ENCODE data around the gene PA2G4. TPM values are rescaled to one million over a fixed set of nuclear protein-coding genes. Genes with fewer than 3 reads are reported as not detected.
A peak's percentile ranks its signal among the peaks of the same experiment; 100 is the strongest.

PA2G4 gene
- total and polyA plus RNA-seq, 2 of the 4 experiments (the other 2 are of a cell fraction) = 158 to 198 TPM

GRCh38 chr12:56115329-56115728 lies 11.0 kb downstream of the PA2G4 start:
- Histone ChIP-seq H3K4me1 (ENCODE audit: control insufficient read depth, insufficient read depth, low read length) (peaks cover 7% of the 10 kb centered on the region), H3K27me3 (ENCODE audit: control insufficient read depth, insufficient read depth, low read length) (no peaks in the 10 kb centered on the region), H3K23ac (ENCODE audit: low read depth, low read length) (peak overlapping the region; percentile 19; the same call in 1 of the 2 replicates), H3K9ac (ENCODE audit: low read depth, low read length) (no peak overlapping the region), H2AK5ac (ENCODE audit: low read depth, low read length) (peak overlapping the region; percentile 71; the same call in 1 of the 2 replicates), H4K91ac (ENCODE audit: insufficient read depth, low read depth, low read length) (peak overlapping the region; percentile 67; the same call in 1 of the 2 replicates), H4K8ac (ENCODE audit: low read depth in 2 of 2, low read length in 2 of 2) (peak overlapping the region; percentile 86 to 90), H3K4me2 (ENCODE audit: low read depth, low read length) (peak overlapping the region; percentile 71; the same call in 1 of the 2 replicates), H3K4me3 (ENCODE audit: insufficient read depth, low read depth, low read length) (peak overlapping the region; percentile 85; the same call in 1 of the 2 replicates), H3K56ac (ENCODE audit: extremely low read depth, insufficient read depth, low read length) (no peak overlapping the region), H3K79me1 (ENCODE audit: low read depth in 1 of 2, low read length in 2 of 2) (peaks cover 9 to 38% of the 10 kb centered on the region in 2 experiments; a peak in 3 of 4 replicates), H2BK20ac (ENCODE audit: low read depth, low read length) (no peak overlapping the region), H3K14ac (replicated peaks; ENCODE audit: low read depth, low read length) (peak overlapping the region; percentile 62), H4K5ac (ENCODE audit: low read depth, low read length) (peak overlapping the region; percentile 63), H3K9me3 (ENCODE audit: control insufficient read depth, insufficient read depth, low read length) (no peaks in the 10 kb centered on the region), H2BK15ac (ENCODE audit: low read depth, low read length) (no peak overlapping the region), H3K36me3 (ENCODE audit: control insufficient read depth, insufficient read depth, low read length) (peaks cover 24% of the 10 kb centered on the region), H4K20me1 (ENCODE audit: insufficient read depth, low read length) (peaks cover 7% of the 10 kb centered on the region), H2BK5ac (ENCODE audit: low read depth, low read length, poor library complexity, severe bottlenecking) (peak overlapping the region; percentile 87), H2AFZ (replicated peaks; ENCODE audit: low read length, poor library complexity) (no peak overlapping the region), H3K18ac (ENCODE audit: low read depth, low read length) (no peak overlapping the region), H2AK9ac (replicated peaks; ENCODE audit: low read depth, low read length, poor library complexity) (peak overlapping the region; percentile 74), H3K4ac (ENCODE audit: low read depth, low read length) (peak overlapping the region; percentile 78), H3K9me1 (ENCODE audit: insufficient read depth, low read length) (no peaks in the 10 kb centered on the region), H2BK120ac (ENCODE audit: low read depth, low read length) (peak overlapping the region; percentile 9; the same call in 1 of the 2 replicates), H3K27ac (ENCODE audit: insufficient read depth, low read length) (peak overlapping the region; percentile 92)
- dilution Hi-C loops (cut with HindIII; ENCODE audit: low sequenced_read_pairs, unreplicated experiment) (no loop called here), intact Hi-C loops (cut with micrococcal nuclease) (no loop called here), in situ Hi-C loops (cut with MboI; ENCODE audit: low sequenced_read_pairs) (no loop called here)
- 86% methylated on average over 2 of the region's 10 CpGs; no CpG with 5 or more reads in 1 of the 2 experiments for WGBS, 2 experiments (ENCODE audit: extremely low coverage in 2 of 2, insufficient read length in 1 of 2)
- TF ChIP-seq RAD21 (IDR thresholded peaks at IDR 0.05; ENCODE audit: low read length) (no peak), CHD1 (IDR thresholded peaks at IDR 0.05; ENCODE audit: low read depth, low read length) (no peak), ELK1 (IDR thresholded peaks at IDR 0.05; ENCODE audit: borderline replicate concordance, low read depth, low read length) (no peak), RFX5 (IDR thresholded peaks at IDR 0.05; ENCODE audit: low read depth, low read length) (no peak), CTCF (conservative IDR thresholded peaks at IDR 0.05; ENCODE audit: low read depth, low read length) (no peak), NFE2L2 (IDR thresholded peaks at IDR 0.05; ENCODE audit: low read depth, low read length) (no peak), BHLHE40 (IDR thresholded peaks at IDR 0.05; ENCODE audit: low read depth, low read length) (no peak), RCOR1 (IDR thresholded peaks at IDR 0.05; ENCODE audit: insufficient replicate concordance, low read length) (no peak), SMC3 (IDR thresholded peaks at IDR 0.05; ENCODE audit: low read depth, low read length) (no peak), MAFK (IDR thresholded peaks at IDR 0.05; ENCODE audit: low read depth, low read length) (no peak), CEBPB (IDR thresholded peaks at IDR 0.05; ENCODE audit: low read depth, low read length) (no peak), MAZ (IDR thresholded peaks at IDR 0.05; ENCODE audit: borderline replicate concordance, low read depth, low read length) (no peak), MXI1 (IDR thresholded peaks at IDR 0.05; ENCODE audit: borderline replicate concordance, low read depth, low read length) (no peak)
- TF ChIP-seq, protein P1, sequence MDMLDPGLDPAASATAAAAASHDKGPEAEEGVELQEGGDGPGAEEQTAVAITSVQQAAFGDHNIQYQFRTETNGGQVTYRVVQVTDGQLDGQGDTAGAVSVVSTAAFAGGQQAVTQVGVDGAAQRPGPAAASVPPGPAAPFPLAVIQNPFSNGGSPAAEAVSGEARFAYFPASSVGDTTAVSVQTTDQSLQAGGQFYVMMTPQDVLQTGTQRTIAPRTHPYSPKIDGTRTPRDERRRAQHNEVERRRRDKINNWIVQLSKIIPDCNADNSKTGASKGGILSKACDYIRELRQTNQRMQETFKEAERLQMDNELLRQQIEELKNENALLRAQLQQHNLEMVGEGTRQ (IDR thresholded peaks at IDR 0.05; ENCODE audit: low read depth, low read length) = no peak
- ATAC-seq (ENCODE audit: low read depth) (no peak), DNase-seq (peak; percentile 19)
- no TSS peak for BruUV-seq (replicated peaks)
- ChIA-PET CTCF (interaction anchor here (1.6 kb wide), 1 partner anchor 36 kb away, joined by 4 read pairs; no protein-coding TSS in a partner anchor), POLR2A (ENCODE audit: unreplicated experiment) (no interaction called here)
